SU-DHL-6 (cell line): ENCODE results near the gene KCTD16.

ENCODE experiments used
- H2AFZ ChIP-seq: fragments of 200-600 bp; sonication (generic); 2 replicates; pipeline ENCODE4 v1.6.1; 2014; ENCODE audit warnings: low read depth, mild to moderate bottlenecking, moderate library complexity, mixed read lengths, antibody characterized with exemption, low read length; ENCODE audit not compliant: severe bottlenecking
- H3F3A ChIP-seq: fragments of 200-600 bp; shearing (Covaris generic); 2 replicates; pipeline ENCODE4 v1.6.0; 2016; ENCODE audit warnings: antibody characterized with exemption, mild to moderate bottlenecking; ENCODE audit not compliant: insufficient read depth
- H3K27ac ChIP-seq: fragments of 200-600 bp; sonication (generic); 2 replicates; pipeline ENCODE4 v1.5.1; 2016; ENCODE audit warnings: low read depth, mild to moderate bottlenecking, low read length, moderate library complexity, mixed read lengths
- H3K27me3 ChIP-seq: fragments of 200-600 bp; sonication (generic), shearing (Covaris generic); 2 replicates; pipeline ENCODE4 v1.6.0; 2014; ENCODE audit warnings: mild to moderate bottlenecking, low read length
- H3K36me3 ChIP-seq: fragments of 200-600 bp; sonication (generic); 2 replicates; pipeline ENCODE4 v1.6.1; 2014; ENCODE audit warnings: mild to moderate bottlenecking, low read length, mixed read lengths
- H3K4me2 ChIP-seq: fragments of 300-600, 200-600 bp; shearing (Covaris generic), sonication (generic); 2 replicates; pipeline ENCODE4 v1.6.0; 2014; ENCODE audit warnings: low read length, low read depth, mild to moderate bottlenecking; ENCODE audit not compliant: poor library complexity, severe bottlenecking
- H3K4me3 ChIP-seq: fragments of 200-600 bp; sonication (generic); 2 replicates; pipeline ENCODE4 v1.5.1; 2014; ENCODE audit warnings: antibody characterized with exemption, low read length, mild to moderate bottlenecking, mixed read lengths; ENCODE audit not compliant: insufficient read depth, poor library complexity, severe bottlenecking
- H3K79me2 ChIP-seq: fragments of 200-600 bp; sonication (generic); 2 replicates; pipeline ENCODE4 v1.6.1; 2014; ENCODE audit warnings: mild to moderate bottlenecking, low read length, moderate library complexity; ENCODE audit not compliant: insufficient read depth
- H3K9ac ChIP-seq: fragments of 200-600 bp; sonication (generic); 2 replicates; pipeline ENCODE4 v1.7.0; 2014; ENCODE audit warnings: mild to moderate bottlenecking, low read length
- H3K9me2 ChIP-seq: fragments of 200-600 bp; sonication (generic); replicated peaks from 2 replicates; pipeline ENCODE4 v1.6.1; 2014; ENCODE audit warnings: low read length; ENCODE audit not compliant: insufficient read depth
- H3K9me3 ChIP-seq: fragments of 200-600 bp; sonication (generic); 2 replicates; pipeline ENCODE4 v1.6.1; 2014; ENCODE audit warnings: low read length, mixed read lengths; ENCODE audit not compliant: insufficient read depth
- H4K20me1 ChIP-seq: fragments of 200-600 bp; sonication (generic); 2 replicates; pipeline ENCODE4 v1.6.1; 2014; ENCODE audit warnings: low read depth, mild to moderate bottlenecking, antibody characterized with exemption, low read length, moderate library complexity, mixed read lengths
- EZH2phosphoT487 ChIP-seq: fragments of 200-600 bp; sonication (generic), shearing (Covaris generic); conservative IDR thresholded peaks from 2 replicates; pipeline ENCODE4 v1.6.1; 2018; ENCODE audit warnings: mild to moderate bottlenecking, antibody characterized with exemption, low read length, moderate library complexity, mixed read lengths
- TF ChIP-seq, protein P1 (sequence below): fragments of 200-600 bp; sonication (generic); IDR thresholded peaks from one replicate; pipeline ENCODE4 v1.5.1; 2017; ENCODE audit warnings: antibody characterized with exemption, mild to moderate bottlenecking, low read length, moderate library complexity; ENCODE audit not compliant: insufficient read depth, poor library complexity, severe bottlenecking

The KCTD16 gene

DNA sequence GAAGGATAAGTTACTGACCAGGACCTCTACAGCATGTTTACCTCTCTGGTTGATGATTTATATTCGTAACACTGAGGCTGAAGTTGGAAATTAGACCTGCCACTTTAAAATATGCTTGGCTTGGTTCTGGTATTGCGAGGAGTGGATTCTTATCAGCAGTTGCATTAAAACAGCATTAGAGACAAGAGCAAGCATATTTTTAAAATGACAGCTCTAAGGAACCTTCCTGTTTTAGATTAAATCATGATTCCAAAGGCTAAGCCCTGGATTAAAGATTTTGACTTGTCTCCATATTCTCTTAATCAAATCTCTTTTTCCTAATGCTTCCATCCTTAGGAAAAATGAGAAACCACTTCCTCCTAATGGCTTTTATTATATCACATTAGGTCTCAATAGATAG, 277.8 kb downstream of the KCTD16 start:
- H3K9ac ChIP-seq = no peak overlapping the region
- H3K36me3 ChIP-seq = no peaks in the 10 kb centered on the region
- H3K9me3 ChIP-seq = no peaks in the 10 kb centered on the region
- no peaks in the 10 kb centered on the region for H4K20me1 ChIP-seq
- no peak overlapping the region for H3K4me2 ChIP-seq
- H3F3A ChIP-seq = no peaks in the 10 kb centered on the region
- no peak for TF ChIP-seq EZH2phosphoT487
- TF ChIP-seq, protein P1, sequence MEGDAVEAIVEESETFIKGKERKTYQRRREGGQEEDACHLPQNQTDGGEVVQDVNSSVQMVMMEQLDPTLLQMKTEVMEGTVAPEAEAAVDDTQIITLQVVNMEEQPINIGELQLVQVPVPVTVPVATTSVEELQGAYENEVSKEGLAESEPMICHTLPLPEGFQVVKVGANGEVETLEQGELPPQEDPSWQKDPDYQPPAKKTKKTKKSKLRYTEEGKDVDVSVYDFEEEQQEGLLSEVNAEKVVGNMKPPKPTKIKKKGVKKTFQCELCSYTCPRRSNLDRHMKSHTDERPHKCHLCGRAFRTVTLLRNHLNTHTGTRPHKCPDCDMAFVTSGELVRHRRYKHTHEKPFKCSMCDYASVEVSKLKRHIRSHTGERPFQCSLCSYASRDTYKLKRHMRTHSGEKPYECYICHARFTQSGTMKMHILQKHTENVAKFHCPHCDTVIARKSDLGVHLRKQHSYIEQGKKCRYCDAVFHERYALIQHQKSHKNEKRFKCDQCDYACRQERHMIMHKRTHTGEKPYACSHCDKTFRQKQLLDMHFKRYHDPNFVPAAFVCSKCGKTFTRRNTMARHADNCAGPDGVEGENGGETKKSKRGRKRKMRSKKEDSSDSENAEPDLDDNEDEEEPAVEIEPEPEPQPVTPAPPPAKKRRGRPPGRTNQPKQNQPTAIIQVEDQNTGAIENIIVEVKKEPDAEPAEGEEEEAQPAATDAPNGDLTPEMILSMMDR = no peak
- no peak overlapping the region for H3K27ac ChIP-seq
- H3K79me2 ChIP-seq = no peaks in the 10 kb centered on the region
- no peak overlapping the region for H2AFZ ChIP-seq
- H3K27me3 ChIP-seq = no peaks in the 10 kb centered on the region
- H3K4me3 ChIP-seq = no peak overlapping the region
- no peaks in the 10 kb centered on the region for H3K9me2 ChIP-seq

DNA sequence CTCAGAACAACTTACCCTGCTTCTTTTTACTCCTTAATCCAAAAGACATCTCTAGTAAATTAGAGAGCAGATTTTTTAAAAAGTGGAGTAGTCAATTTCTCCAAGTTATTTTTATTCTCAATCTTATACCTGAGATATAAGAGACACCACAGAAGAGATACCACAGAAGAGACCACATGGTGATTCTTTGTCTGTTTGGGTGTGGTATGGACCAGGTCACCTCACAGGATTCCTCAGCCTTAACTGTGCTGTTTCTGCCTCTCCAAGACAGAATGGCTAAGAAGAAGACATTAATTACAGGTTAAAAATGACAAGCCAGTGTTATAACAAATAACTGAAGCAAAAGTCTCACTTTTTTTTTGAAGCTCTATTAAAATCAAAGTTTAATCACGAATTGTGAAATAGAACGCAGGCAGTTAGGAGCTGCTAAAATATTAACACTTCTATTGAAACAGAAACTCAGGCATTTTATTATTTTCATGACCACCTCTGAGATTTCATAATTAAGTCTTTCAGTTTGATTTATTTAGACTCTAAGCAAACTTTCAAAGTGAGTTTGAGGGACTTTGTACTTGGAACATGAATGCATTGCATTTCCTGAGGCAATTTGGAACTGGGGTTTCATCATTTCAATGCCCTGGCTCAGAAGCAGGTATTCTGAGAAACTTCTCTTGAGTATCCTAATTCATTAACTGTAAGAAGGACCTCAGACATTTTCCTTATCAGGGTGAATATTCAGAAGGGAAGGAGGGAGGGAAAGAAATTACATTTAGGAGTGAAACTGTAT, 280.7 kb downstream of the KCTD16 start:
- Histone ChIP-seq H3K9me3 (no peaks in the 10 kb centered on the region), H4K20me1 (no peaks in the 10 kb centered on the region), H3K36me3 (no peaks in the 10 kb centered on the region), H3K27ac (no peak overlapping the region), H3K79me2 (no peaks in the 10 kb centered on the region), H3F3A (no peaks in the 10 kb centered on the region), H2AFZ (no peak overlapping the region), H3K9me2 (no peaks in the 10 kb centered on the region), H3K4me2 (no peak overlapping the region), H3K4me3 (no peak overlapping the region), H3K9ac (no peak overlapping the region), H3K27me3 (no peaks in the 10 kb centered on the region)
- TF ChIP-seq, protein P1 = no peak
- no peak for TF ChIP-seq EZH2phosphoT487

DNA sequence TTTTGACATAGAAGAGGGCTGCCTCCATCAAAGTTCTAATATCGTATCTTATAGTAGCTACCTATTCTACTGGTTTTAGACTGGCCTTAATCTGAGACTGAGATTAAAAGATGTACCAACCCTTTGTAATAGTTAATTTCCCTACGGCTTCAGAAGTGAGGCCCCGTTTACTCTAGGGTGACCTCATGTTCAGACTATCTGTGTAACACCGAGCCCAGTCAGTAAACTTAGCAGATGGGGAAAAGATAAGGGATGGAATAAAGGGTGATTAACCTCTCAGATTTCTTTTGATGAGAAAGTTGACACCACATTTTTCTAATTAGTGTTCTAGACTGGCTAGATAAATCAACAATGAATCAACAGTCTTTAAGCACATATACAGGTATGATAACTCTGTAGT, 283.1 kb downstream of the KCTD16 start:
- no peak overlapping the region for H3K4me3 ChIP-seq
- no peaks in the 10 kb centered on the region for H3K9me2 ChIP-seq
- no peak overlapping the region for H3K27ac ChIP-seq
- no peaks in the 10 kb centered on the region for H4K20me1 ChIP-seq
- no peak overlapping the region for H3K4me2 ChIP-seq
- no peaks in the 10 kb centered on the region for H3K79me2 ChIP-seq
- no peaks in the 10 kb centered on the region for H3K36me3 ChIP-seq
- H3F3A ChIP-seq = no peaks in the 10 kb centered on the region
- no peaks in the 10 kb centered on the region for H3K9me3 ChIP-seq
- H3K9ac ChIP-seq = no peak overlapping the region
- no peak for TF ChIP-seq EZH2phosphoT487
- TF ChIP-seq, protein P1 = no peak
- no peaks in the 10 kb centered on the region for H3K27me3 ChIP-seq
- no peak overlapping the region for H2AFZ ChIP-seq
